WTC11 (cell line): ENCODE measurements around the gene NDUFB10. TPM values are rescaled to one million over a fixed set of nuclear protein-coding genes. Genes with fewer than 3 reads are reported as not detected.
"Not testable (repeated sequence)": the region's sequence is repeated elsewhere in the genome, so short reads cannot be mapped to it uniquely, and the experiment has no call there.

Experiments
- ATAC-seq: fragments of 200-7000 bp; cut with Tn5 transposase; 2 replicates; pipeline ENCODE4 v1.10.0; 2021; ENCODE audit warnings: mild to moderate bottlenecking, moderate library complexity
- CTCF ChIA-PET: fragments of 300-600 bp; sonication (Branson Sonifier 250); formaldehyde crosslinking; loops from one replicate; lab custom pipeline; 2021; ENCODE audit warnings: antibody characterized with exemption; lab: Charles Lee
- POLR2A ChIA-PET: fragments of 350-600 bp; sonication (Branson Sonifier 250); formaldehyde crosslinking; loops from one replicate; lab custom pipeline; 2021; ENCODE audit warnings: antibody characterized with exemption; lab: Charles Lee
- DNase-seq: peaks from one replicate; pipeline ENCODE4 v3.0.0; 2021; ENCODE audit warnings: low spot score
- H3K27ac Mint-ChIP-seq: 2 replicates; pipeline ENCODE4 v1.8.0; 2021; ENCODE audit warnings: mixed read lengths
- H3K27me3 Mint-ChIP-seq: 2 replicates; pipeline ENCODE4 v1.8.0; 2021; ENCODE audit warnings: low read depth, mild to moderate bottlenecking, moderate library complexity, mixed read lengths
- H3K36me3 Mint-ChIP-seq: 2 replicates; pipeline ENCODE4 v1.8.0; 2021; ENCODE audit warnings: mixed read lengths
- H3K4me1 Mint-ChIP-seq: 2 replicates; pipeline ENCODE4 v1.8.0; 2022; ENCODE audit warnings: mixed read lengths
- H3K4me3 Mint-ChIP-seq: 2 replicates; pipeline ENCODE4 v1.8.0; 2021; ENCODE audit warnings: mild to moderate bottlenecking, moderate library complexity, mixed read lengths
- H3K9me3 Mint-ChIP-seq: 2 replicates; pipeline ENCODE4 v1.8.0; 2021; ENCODE audit warnings: mixed read lengths
- AR ChIP-seq: fragments of 250-450 bp; sonication (Bioruptor Pico); IDR thresholded peaks from 2 replicates; pipeline ENCODE4 v1.9.0; 2021; ENCODE audit warnings: mild to moderate bottlenecking
- ATF1 ChIP-seq: sonication (generic); formaldehyde crosslinking; IDR thresholded peaks from 2 replicates; pipeline ENCODE4 v1.8.1; 2023; ENCODE audit warnings: mild to moderate bottlenecking, moderate library complexity, missing genetic modification reagents
- ELF4 ChIP-seq: sonication (generic); formaldehyde crosslinking; IDR thresholded peaks from 2 replicates; pipeline ENCODE4 v1.8.1; 2022; ENCODE audit warnings: low read depth, mild to moderate bottlenecking, moderate library complexity, missing genetic modification reagents
- GRHL2 ChIP-seq: fragments of 250-450 bp; sonication (Bioruptor Pico); IDR thresholded peaks from 2 replicates; pipeline ENCODE4 v1.8.0; 2022; ENCODE audit warnings: mild to moderate bottlenecking, moderate library complexity; ENCODE audit not compliant: insufficient replicate concordance, severe bottlenecking
- GTF2I ChIP-seq: fragments of 250-450 bp; sonication (Bioruptor Pico); conservative IDR thresholded peaks from 2 replicates; pipeline ENCODE4 v1.4.0; 2021; ENCODE audit warnings: mild to moderate bottlenecking
- IRF2 ChIP-seq: sonication (generic); formaldehyde crosslinking; IDR thresholded peaks from 2 replicates; pipeline ENCODE4 v1.8.0; 2022; ENCODE audit warnings: low read depth, missing genetic modification reagents, borderline replicate concordance
- MAX ChIP-seq: sonication (generic); formaldehyde crosslinking; IDR thresholded peaks from 2 replicates; pipeline ENCODE4 v1.8.0; 2022; ENCODE audit warnings: mild to moderate bottlenecking, missing genetic modification reagents
- OVOL2 ChIP-seq: fragments of 250-450 bp; sonication (Bioruptor Pico); IDR thresholded peaks from 2 replicates; pipeline ENCODE4 v1.9.0; 2021; ENCODE audit warnings: mild to moderate bottlenecking, borderline replicate concordance
- RORB ChIP-seq: fragments of 250-450 bp; sonication (Bioruptor Pico); IDR thresholded peaks from 2 replicates; pipeline ENCODE4 v1.9.0; 2021; ENCODE audit warnings: mild to moderate bottlenecking
- SP1 ChIP-seq: sonication (generic); formaldehyde crosslinking; conservative IDR thresholded peaks from 2 replicates; pipeline ENCODE4 v1.8.1; 2022; ENCODE audit warnings: missing genetic modification reagents
- STAT6 ChIP-seq: sonication (generic); formaldehyde crosslinking; conservative IDR thresholded peaks from 2 replicates; pipeline ENCODE4 v1.8.1; 2023; ENCODE audit warnings: mild to moderate bottlenecking, low read depth, missing genetic modification reagents, moderate library complexity
- TEAD1 ChIP-seq: sonication (generic); formaldehyde crosslinking; IDR thresholded peaks from 2 replicates; pipeline ENCODE4 v1.8.0; 2022; ENCODE audit warnings: mild to moderate bottlenecking, missing genetic modification reagents
- ZBTB21 ChIP-seq: sonication (generic); formaldehyde crosslinking; IDR thresholded peaks from 2 replicates; pipeline ENCODE4 v1.8.1; 2023; ENCODE audit warnings: mild to moderate bottlenecking, missing genetic modification reagents, borderline replicate concordance
- ZNF423 ChIP-seq: fragments of 250-450 bp; sonication (Bioruptor Pico); IDR thresholded peaks from 2 replicates; pipeline ENCODE4 v2.1.2; 2022; ENCODE audit warnings: mild to moderate bottlenecking, moderate library complexity
- ZNF671 ChIP-seq: fragments of 250-450 bp; sonication (Bioruptor Pico); IDR thresholded peaks from 2 replicates; pipeline ENCODE4 v1.8.0; 2021; ENCODE audit warnings: mild to moderate bottlenecking
- total RNA-seq: library from RNA; stranded (reverse); gene quantifications from 3 replicates; pipeline ENCODE4 v1.2.3, GENCODE V29; 2021
- TF ChIP-seq, protein P1 (sequence below): sonication (generic); formaldehyde crosslinking; IDR thresholded peaks from 2 replicates; pipeline ENCODE4 v1.8.1; 2023; ENCODE audit warnings: mild to moderate bottlenecking, missing genetic modification reagents, moderate library complexity
- TF ChIP-seq, protein P2 (sequence below): fragments of 250-450 bp; sonication (Bioruptor Pico); IDR thresholded peaks from 2 replicates; pipeline ENCODE4 v1.9.0; 2021; ENCODE audit warnings: mild to moderate bottlenecking, borderline replicate concordance
- TF ChIP-seq, protein P3 (sequence below): sonication (generic); formaldehyde crosslinking; IDR thresholded peaks from 2 replicates; pipeline ENCODE4 v1.8.1; 2023; ENCODE audit warnings: mild to moderate bottlenecking, missing genetic modification reagents

Gene NDUFB10
- total RNA-seq, 1 experiment from 2014 or later = 228 TPM

- no peak for TF ChIP-seq TEAD1 (CRISPR knock-in tag)
- TF ChIP-seq STAT6 (CRISPR knock-in tag) = no peak
- no peak for TF ChIP-seq OVOL2 (CRISPR knock-in tag)
- no peak for TF ChIP-seq MAX
- no peak for TF ChIP-seq RORB (CRISPR knock-in tag)
Measured at GRCh38 chr16:1950047-1950446, 9.3 kb upstream of the NDUFB10 start (continued).

DNA sequence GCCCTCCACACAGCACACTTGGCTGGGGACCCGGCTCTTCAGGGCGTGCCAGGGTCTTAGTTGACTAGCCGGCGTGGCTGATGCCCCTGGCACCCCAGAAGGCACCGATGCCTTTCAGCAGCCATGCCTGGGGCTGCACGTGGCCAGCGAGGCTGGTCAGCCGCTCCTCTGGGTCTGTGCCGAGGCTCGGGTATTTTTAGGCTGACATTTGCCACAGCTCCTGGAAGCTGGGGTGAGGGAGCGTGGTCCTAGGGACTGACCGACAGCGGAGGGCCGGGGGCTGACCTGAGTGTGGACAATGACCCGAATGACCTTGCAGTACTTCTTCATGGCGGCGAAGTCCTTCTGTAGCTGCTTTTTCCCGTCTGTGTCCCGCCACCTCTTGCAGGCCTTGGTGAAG, 8.8 kb upstream of the NDUFB10 start:
- H3K4me3 Mint-ChIP-seq = no peak overlapping the region
- TF ChIP-seq ATF1 (CRISPR knock-in tag) (no peak), SP1 (CRISPR knock-in tag) (no peak), GRHL2 (CRISPR knock-in tag) (no peak)
- POLR2A ChIA-PET = no interaction called here
- no peaks in the 10 kb centered on the region for H3K9me3 Mint-ChIP-seq
- H3K36me3 Mint-ChIP-seq = no peaks in the 10 kb centered on the region
- peaks cover 4% of the 10 kb centered on the region for H3K4me1 Mint-ChIP-seq
- no peak overlapping the region for H3K27ac Mint-ChIP-seq
- H3K27me3 Mint-ChIP-seq = peaks cover 8% of the 10 kb centered on the region; the same call in 1 of the 2 replicates
- CTCF ChIA-PET = interaction anchor here (1.0 to 3.8 kb wide), 2 partner anchors 9 to 21 kb away, joined by 3 to 29 read pairs; partner anchors contain the start of gene MSRB1
- ATAC-seq = no peak
- no peak for DNase-seq

DNA sequence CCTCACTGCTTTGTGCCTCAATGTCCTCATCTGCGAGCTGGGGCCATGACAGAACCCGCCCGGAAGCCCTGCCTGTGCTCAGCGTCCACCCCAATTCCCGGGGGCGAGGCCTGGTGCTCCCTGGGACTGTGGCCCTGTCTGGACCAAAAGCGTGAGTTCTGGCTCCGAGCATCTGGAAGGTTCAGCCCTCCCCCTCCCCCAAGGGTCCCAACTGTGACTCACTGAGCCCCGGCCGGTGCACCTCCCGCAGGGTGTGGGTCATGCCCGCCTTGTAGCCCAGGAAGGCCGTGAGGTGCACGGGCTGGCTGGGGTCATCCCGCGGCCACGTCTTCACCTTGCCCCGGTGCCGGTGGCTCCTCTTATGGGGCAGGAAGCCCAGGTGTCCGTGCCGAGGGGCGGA, 5.6 kb upstream of the NDUFB10 start:
- ATAC-seq = no peak
- H3K9me3 Mint-ChIP-seq = no peaks in the 10 kb centered on the region
- ChIA-PET CTCF (interaction anchor here (0.9 to 3.8 kb wide), 3 partner anchors 12 to 187 kb away, joined by 3 to 29 read pairs (median 5); partner anchors contain the start of gene MSRB1), POLR2A (no interaction called here)
- TF ChIP-seq ZNF671 (CRISPR knock-in tag) (no peak), IRF2 (no peak), AR (CRISPR knock-in tag) (no peak), ELF4 (no peak), GTF2I (CRISPR knock-in tag) (no peak), ZNF423 (CRISPR knock-in tag) (no peak), ZBTB21 (CRISPR knock-in tag) (no peak)
- TF ChIP-seq, protein P1, sequence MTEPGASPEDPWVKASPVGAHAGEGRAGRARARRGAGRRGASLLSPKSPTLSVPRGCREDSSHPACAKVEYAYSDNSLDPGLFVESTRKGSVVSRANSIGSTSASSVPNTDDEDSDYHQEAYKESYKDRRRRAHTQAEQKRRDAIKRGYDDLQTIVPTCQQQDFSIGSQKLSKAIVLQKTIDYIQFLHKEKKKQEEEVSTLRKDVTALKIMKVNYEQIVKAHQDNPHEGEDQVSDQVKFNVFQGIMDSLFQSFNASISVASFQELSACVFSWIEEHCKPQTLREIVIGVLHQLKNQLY (CRISPR knock-in tag) = no peak
- TF ChIP-seq, protein P2, sequence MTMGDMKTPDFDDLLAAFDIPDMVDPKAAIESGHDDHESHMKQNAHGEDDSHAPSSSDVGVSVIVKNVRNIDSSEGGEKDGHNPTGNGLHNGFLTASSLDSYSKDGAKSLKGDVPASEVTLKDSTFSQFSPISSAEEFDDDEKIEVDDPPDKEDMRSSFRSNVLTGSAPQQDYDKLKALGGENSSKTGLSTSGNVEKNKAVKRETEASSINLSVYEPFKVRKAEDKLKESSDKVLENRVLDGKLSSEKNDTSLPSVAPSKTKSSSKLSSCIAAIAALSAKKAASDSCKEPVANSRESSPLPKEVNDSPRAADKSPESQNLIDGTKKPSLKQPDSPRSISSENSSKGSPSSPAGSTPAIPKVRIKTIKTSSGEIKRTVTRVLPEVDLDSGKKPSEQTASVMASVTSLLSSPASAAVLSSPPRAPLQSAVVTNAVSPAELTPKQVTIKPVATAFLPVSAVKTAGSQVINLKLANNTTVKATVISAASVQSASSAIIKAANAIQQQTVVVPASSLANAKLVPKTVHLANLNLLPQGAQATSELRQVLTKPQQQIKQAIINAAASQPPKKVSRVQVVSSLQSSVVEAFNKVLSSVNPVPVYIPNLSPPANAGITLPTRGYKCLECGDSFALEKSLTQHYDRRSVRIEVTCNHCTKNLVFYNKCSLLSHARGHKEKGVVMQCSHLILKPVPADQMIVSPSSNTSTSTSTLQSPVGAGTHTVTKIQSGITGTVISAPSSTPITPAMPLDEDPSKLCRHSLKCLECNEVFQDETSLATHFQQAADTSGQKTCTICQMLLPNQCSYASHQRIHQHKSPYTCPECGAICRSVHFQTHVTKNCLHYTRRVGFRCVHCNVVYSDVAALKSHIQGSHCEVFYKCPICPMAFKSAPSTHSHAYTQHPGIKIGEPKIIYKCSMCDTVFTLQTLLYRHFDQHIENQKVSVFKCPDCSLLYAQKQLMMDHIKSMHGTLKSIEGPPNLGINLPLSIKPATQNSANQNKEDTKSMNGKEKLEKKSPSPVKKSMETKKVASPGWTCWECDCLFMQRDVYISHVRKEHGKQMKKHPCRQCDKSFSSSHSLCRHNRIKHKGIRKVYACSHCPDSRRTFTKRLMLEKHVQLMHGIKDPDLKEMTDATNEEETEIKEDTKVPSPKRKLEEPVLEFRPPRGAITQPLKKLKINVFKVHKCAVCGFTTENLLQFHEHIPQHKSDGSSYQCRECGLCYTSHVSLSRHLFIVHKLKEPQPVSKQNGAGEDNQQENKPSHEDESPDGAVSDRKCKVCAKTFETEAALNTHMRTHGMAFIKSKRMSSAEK (CRISPR knock-in tag) = no peak
- TF ChIP-seq, protein P3, sequence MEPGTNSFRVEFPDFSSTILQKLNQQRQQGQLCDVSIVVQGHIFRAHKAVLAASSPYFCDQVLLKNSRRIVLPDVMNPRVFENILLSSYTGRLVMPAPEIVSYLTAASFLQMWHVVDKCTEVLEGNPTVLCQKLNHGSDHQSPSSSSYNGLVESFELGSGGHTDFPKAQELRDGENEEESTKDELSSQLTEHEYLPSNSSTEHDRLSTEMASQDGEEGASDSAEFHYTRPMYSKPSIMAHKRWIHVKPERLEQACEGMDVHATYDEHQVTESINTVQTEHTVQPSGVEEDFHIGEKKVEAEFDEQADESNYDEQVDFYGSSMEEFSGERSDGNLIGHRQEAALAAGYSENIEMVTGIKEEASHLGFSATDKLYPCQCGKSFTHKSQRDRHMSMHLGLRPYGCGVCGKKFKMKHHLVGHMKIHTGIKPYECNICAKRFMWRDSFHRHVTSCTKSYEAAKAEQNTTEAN (CRISPR knock-in tag) = no peak
- no peak overlapping the region for H3K4me3 Mint-ChIP-seq
- peaks cover 4% of the 10 kb centered on the region for H3K4me1 Mint-ChIP-seq
- no peak for DNase-seq
- H3K27ac Mint-ChIP-seq = no peak overlapping the region
- peaks cover 11% of the 10 kb centered on the region for H3K27me3 Mint-ChIP-seq
- H3K36me3 Mint-ChIP-seq = no peaks in the 10 kb centered on the region

DNA sequence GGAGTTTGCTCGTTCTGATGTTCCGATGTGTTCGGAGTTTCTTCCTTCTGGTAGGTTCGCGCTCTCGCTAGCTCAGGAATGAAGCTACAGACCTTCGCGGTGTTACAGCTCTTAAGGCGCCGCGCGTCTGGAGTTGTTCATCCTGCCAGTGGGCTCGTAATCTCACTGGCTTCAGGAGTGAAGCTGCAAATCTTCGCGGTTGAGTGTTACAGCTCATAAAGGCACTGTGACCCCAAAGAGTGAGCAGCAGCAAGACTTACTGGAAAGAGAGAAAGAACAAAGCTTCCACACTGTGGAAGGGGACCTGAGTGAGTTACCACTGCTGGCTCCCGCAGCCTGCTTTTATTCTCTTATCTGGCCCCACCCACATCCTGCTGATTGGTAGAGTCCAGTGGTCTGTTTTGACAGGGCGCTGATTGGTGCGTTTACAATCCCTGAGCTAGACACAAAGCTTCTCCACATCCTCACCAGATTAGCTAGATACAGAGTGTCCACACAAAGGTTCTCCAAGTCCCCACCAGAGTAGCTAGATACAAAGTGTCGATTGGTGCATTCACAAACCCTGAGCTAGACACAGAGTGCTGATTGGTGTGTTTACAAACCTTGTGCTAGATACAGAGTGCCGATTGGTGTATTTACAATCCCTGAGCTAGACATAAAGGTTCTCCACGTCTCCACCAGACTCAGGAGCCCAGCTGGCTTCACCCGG, 1.8 kb upstream of the NDUFB10 start:
- ATAC-seq, H3K27me3 Mint-ChIP-seq, H3K4me3 Mint-ChIP-seq, H3K9me3 Mint-ChIP-seq, DNase-seq, H3K27ac Mint-ChIP-seq: not testable (repeated sequence)
- POLR2A ChIA-PET = interaction anchor here (0.6 kb wide), 1 partner anchor 55 kb away, joined by 3 read pairs; no protein-coding TSS in a partner anchor
- Mint-ChIP-seq H3K36me3 (peaks cover 16% of the 10 kb centered on the region), H3K4me1 (peaks cover 25% of the 10 kb centered on the region)
- CTCF ChIA-PET = interaction anchor here (0.9 to 1.8 kb wide), 3 partner anchors 16 to 46 kb away, joined by 3 to 5 read pairs (median 4); no protein-coding TSS in a partner anchor
